LNCaP clone FGC (cell line): ENCODE results near the gene TOR1AIP2.

ENCODE experiments used
- DNase-seq: peaks from one replicate; pipeline ENCODE4 v3.0.0-alpha.2; 2011; ENCODE audit warnings: low read depth
- H3K4me3 ChIP-seq: 2 replicates; pipeline ENCODE4 v1.5.1; 2011; ENCODE audit warnings: mild to moderate bottlenecking, low read depth, low read length, control low read depth
- CTCF ChIP-seq: IDR thresholded peaks from 2 replicates; pipeline ENCODE4 v1.5.1; 2012; ENCODE audit warnings: mild to moderate bottlenecking; ENCODE audit not compliant: control insufficient read depth, insufficient read depth; ENCODE audit errors: extremely low read depth

TOR1AIP2 gene

GRCh38 chr1:179921981-179922872 lies 44.6 kb upstream of the TOR1AIP2 start:
- TF ChIP-seq CTCF = no peak
- no peak overlapping the region for H3K4me3 ChIP-seq
- DNase-seq = no peak

GRCh38 chr1:179921472-179921871 lies 43.9 kb upstream of the TOR1AIP2 start:
- no peak for TF ChIP-seq CTCF
- no peak overlapping the region for H3K4me3 ChIP-seq
- no peak for DNase-seq

- DNase-seq = no peak
These were observed 40.2 kb upstream of the TOR1AIP2 start for GRCh38 chr1:179917601-179918429.

GRCh38 chr1:179911812-179912211 lies 34.2 kb upstream of the TOR1AIP2 start:
- no peak for DNase-seq
- no peak overlapping the region for H3K4me3 ChIP-seq
- TF ChIP-seq CTCF = no peak

More at GRCh38 chr1:179917601-179918429, 40.2 kb upstream of the TOR1AIP2 start:
- no peak overlapping the region for H3K4me3 ChIP-seq
- TF ChIP-seq CTCF = no peak

GRCh38 chr1:179910934-179911333 lies 33.3 kb upstream of the TOR1AIP2 start:
- DNase-seq = no peak
- TF ChIP-seq CTCF = no peak
- H3K4me3 ChIP-seq = no peak overlapping the region

GRCh38 chr1:179889589-179889988 lies 12.0 kb upstream of the TOR1AIP2 start:
- no peak for DNase-seq
- TF ChIP-seq CTCF = no peak

More at GRCh38 chr1:179889589-179889988, 12.0 kb upstream of the TOR1AIP2 start:
- no peak overlapping the region for H3K4me3 ChIP-seq
